HG03520 (cell line): ENCODE results near the gene COBL.
"Not testable (repeated sequence)": the region's sequence is repeated elsewhere in the genome, so short reads cannot be mapped to it uniquely, and the experiment has no call there.

Experiments
- ATAC-seq: cut with Tn5 transposase; IDR thresholded peaks from one replicate; pipeline ENCODE4 v1.9.1; 2021; ENCODE audit warnings: mild to moderate bottlenecking, moderate library complexity; ENCODE audit not compliant: unreplicated experiment

COBL gene

DNA sequence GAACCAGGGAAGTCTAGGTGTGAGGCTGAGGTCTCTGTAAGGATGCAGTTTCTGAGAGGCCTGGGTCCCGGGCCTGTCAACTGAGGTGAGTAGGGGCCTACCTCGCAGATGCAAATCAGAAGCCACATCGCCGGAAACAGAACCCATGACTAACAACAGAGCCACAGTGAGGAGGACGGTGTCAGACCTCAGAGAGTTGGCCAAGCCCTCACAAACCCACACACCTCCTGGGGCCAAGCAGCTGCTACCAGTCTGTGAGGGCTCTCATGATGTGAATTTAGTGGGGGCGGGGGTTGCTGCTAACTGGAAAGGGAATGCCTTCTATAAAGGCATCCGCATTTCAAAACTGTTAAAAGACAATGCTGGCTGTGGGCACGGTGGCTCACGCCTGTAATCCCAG, 103.0 kb downstream of the COBL start:
- no peak for ATAC-seq

DNA sequence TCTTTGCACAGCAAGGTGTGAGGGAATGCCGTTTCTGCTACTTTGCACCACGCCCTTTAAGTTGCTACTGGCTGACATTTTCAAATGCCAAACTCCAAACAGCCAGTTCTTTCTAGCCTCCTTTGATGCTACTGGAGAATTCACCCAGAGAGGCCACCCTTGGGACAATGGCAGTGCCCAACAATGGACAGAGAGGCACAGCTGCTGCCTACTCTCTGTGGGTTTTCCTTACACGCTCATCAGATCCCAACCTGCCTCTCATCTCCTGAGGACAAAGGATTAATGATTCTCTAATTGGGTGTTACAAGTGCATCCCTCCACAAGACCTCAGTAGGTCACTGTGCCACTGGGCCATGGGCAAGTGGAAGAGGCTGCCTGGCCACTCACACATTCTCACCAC, 105.8 kb downstream of the COBL start:
- ATAC-seq: no peak

DNA sequence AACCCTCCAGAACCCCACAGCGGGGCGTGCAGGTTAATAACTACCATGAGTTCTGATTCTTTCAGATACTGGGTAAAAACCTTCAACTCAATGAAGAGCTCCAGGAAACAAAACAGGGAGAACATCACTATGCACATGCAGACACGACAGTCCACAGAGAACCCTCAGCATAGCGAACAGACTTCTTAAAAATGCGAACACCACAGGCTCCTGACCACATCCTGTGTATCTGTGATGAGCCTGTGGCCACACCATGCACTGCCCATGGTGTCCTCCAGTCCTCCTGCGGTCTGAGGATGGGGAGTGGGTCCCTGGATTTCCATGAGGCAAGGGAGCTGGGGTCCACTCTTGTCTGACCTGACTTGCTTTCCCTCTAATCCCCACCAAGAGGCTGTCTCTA, 107.2 kb downstream of the COBL start:
- ATAC-seq: no peak

DNA sequence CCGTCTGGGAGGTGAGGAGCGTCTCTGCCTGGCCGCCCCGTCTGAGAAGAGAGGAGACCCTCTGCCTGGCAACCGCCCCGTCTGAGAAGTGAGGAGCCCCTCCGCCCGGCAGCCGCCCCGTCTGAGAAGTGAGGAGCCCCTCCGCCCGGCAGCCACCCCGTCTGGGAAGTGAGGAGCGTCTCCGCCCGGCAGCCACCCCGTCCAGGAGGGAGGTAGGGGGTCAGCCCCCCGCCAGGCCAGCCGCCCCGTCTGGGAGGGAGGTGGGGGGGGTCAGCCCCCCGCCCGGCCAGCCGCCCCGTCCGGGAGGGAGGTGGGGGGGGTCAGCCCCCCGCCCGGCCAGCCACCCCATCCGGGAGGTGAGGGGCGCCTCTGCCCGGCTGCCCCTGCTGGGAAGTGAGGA, 108.5 kb downstream of the COBL start:
- not testable (repeated sequence) for ATAC-seq

DNA sequence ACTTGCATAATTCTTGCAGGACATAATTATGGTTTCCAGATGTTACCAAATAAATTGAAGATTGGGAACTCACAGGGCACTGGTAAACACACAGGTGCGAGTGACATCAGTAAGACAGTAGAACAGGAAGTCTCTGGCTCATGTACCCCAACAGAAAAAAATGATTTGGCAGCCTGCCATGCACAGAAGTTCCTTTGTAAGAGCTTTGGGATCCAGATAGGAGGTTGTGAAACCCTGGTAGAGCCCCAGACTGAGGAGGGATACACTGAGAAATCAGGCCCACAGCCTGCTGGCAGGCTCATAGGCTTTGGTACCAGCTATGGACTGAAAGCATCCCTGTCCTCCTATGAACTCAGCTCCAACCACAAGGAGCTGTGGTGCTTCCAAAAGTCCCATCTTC, 118.0 kb downstream of the COBL start:
- no peak for ATAC-seq

DNA sequence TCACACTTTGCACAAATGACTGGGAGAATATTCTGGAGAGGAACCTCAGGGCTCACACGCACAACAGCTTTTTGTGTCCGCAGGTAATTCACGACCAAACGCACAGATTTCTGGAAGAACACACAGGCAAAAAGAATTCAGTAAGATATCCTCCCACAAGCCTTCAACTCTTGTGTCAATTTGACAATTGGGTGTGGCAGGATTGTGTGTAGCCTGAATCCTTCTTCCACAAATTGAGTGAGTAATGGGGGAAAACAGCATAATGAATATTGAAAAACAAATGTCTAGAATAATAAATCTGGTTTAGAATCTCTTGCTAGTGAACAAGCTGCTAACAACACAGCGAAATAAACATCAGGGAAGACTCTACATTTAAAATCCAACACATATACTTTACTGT, 125.6 kb downstream of the COBL start:
- no peak for ATAC-seq

DNA sequence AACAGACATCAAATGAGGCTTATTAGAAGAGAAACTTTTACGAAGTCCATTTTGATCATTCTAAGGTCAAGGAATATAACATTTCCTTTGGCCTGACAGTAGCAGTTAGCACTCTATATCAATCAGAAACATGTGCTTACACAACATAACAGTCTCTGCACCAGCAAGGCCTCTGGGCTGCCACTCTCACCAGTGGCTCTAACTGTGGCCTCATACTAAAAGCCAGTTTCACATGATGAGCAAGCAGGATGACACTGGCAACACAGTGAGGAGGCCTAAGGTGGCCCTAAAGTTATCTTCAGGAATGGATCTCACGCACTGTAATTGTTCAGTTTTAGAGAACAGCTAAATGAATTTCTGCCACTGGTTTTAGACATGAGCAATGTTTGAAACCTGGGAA, 126.8 kb downstream of the COBL start:
- ATAC-seq: no peak

DNA sequence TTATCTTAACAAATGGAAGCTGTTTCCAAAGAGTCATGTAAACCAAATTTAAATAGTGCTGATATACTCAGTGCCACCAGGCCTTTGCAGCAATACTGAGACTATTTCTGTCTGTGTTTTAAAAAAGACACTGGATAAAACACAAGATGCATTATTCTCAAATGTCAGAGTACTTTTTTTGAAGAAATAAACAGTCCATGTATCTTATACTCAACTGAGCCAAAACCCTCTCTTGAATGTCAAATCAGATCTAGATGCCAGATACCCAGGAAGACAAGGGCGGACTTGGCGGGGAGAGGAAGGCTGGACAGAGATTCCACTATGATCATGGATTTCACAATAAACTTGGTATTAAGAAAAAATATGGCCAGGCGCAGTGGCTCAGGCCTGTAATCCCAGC, 127.6 kb downstream of the COBL start:
- no peak for ATAC-seq

DNA sequence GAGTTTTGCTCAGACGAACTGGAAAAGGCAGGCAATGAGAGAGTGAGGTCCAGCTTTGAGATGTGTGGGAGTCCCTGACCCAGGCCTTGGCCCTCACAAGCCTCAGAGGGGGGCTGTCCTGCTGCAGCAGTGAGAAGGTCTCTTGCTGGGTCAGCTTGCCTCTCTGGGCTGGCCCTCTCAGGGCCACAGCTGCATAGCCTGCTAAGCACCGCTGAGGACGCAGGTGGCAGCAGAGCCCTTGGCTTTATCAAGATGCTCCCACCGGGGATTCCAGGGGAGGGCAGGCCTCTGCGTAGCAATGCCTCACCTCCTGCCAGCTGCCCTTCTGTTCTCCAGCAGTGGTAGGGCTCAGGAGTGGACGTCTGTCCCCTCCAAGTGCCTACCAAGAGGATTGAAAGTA, 128.7 kb downstream of the COBL start:
- ATAC-seq: no peak

DNA sequence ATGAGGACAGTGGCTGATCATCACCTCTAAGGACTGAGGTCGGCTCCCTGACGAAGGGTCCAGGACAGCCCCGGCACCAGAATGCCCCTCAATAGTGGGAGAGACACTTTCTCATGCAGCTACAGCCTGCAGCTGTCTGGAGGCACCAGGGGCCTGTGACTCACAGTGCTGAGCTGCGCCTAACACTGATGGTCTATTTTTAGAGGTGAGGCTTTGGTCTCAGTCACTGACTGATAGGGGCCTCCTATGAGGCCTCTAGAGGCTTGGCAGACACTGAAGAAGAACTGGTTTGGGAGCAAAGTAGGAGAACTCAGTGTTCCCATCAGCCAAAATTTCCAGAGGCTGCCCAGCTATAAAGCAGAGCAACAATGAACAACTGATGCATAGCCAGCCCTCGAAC, 130.1 kb downstream of the COBL start:
- no peak for ATAC-seq

DNA sequence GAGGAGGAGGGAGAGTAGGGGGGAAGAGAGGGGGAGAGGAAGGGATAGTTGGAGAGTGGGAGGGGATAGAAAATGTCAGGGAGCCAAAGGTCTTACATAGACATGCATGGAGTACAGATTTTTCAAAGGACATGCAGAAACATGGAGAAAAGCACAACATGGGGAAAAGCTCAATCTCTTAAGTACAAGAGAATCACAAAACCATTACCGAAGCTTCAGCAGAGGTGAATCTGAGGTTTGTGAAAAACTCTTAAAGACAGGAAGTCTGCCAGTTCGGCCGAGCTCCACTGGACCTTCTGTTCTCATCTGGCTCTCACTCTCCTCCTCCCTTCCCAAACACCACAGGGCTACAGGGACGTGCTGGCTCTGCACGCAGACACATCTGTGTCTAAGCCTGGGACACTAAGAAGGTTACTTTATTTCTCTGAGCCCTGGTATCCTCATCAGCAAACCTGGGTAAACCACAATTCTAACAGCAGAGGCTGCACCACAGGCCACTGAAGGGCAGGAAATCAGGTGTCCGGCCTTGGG, 133.9 kb downstream of the COBL start:
- no peak for ATAC-seq

DNA sequence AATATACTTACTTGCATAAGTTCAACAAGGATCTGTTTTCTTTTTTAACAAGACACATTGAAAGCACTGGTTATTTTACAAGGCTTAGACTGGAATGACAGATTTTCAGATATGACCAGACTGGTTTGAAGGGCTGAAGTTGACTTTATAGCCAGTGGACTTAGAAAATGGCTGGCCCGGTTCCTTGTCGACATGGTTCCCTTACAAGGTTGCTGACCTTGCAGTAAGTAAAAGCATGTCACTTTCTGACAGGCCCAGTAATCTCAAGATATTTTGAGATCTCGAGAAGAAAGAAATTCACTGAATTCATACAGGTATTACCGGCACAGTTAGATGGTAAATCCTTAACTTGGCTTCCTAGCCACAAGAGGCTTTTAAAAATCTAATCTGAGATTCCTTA, 136.5 kb downstream of the COBL start:
- no peak for ATAC-seq

DNA sequence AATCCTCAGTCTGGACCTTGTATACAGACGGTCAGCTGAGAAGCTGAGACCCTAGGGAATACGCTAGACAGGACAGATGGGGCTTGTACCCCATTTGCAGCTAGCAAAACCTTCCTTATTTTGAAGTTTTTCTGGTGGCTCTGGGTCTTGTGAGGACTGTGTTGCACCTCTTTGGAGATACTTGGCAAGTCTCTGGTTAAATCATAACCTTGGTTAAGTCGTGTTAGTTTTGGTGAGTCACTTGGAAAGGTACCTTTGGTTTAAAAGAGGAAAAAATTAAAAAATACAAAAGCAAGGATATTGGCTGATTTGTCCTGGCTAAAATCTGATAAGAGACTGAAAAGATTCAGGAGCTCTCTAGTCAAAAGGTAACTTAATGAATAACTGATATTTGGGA, 140.6 kb downstream of the COBL start:
- no peak for ATAC-seq

DNA sequence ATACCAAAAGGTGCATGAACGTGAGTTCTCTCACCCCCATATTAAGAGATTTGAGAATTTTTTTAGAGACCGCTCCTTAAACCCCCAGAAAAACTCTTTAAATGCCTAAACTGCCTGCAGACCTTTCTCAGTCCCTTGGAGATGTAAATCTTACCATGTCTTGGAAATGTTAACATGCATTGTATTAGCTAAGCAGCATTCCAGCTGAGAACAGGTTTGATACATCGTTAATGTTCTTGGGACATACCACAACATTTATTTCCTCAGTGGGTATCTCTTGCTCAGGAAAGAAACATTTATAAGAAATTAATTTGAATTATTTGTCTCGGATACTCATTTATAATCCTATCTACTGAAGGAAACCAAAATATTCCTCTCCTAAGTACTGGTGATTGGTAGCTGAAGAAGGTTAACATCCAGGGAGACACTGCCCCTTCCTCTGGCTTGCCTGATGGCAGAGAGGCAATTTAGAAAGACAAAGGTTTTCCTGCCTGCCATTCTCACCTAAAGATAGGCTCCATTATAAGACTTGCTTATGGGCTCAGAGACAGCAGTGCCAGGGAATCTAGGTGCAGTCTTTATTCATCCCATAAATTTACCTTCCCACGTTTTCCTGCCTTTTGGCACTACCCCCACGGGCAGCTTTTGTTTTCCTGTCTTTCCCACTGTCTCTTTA, 141.2 kb downstream of the COBL start:
- ATAC-seq: no peak

DNA sequence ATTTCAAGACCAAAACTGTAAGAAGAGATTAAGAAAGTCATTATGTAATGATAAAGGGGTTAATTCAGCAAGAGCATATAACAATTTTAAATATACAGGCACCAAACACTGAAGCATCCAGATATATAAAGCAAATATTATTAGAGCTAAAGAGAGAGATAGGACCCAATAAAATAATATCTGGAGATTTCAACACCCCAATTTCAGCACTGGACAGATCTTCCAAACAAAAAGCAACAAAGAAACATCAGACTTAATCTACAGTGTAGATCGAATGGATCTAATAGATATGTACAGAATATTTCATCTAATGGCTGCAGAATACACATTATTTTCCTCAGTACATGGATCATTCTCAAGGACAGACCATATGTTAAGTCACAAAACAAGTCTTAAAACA, 151.3 kb downstream of the COBL start:
- ATAC-seq: no peak

DNA sequence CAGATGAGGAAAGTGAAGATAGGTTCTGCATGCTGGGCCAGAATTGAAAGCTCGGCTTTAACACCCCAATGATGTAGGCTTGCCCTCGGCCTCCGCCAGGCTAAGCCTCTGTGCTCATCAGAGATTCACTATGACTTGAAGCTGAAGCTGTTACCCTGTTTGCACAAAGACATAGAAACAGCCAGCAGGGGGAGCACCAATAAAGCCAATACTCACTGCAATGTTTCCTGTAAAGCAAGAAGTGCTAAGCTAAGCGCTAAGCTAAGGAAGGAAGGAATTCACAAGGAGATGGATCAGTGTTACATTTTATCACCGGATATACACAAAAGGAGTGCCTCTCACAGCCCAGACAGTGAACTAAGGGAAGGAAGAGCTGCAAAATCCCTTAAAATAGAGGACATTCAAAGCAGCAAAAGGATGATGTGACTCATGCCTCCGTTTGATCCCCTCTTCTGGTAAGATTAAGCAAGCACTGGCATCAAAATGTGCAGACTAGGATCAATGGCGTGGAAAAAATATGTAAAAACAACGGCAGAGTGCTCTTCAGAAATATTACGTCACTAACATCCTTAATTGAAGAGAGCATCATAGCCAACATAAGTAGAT, 153.8 kb downstream of the COBL start:
- peak; percentile 97 for ATAC-seq

DNA sequence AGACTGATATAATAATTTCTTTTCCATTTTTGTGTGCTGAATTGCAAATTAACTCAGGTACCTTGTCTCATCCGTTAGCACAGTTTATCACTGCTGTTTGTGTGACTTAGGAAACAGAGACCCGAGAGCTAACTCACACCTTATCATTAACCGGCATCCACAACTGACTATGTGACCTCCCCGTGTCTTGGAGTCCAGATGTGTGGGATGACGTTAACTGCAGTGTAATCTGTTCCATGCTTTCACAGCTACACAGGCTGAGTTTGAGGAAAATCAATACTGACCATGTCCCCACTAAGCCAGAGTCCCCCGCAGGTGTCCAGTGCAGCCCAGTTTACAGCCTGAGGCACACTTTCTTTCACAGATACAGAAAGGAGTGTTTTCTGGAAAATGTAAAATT, 154.7 kb downstream of the COBL start:
- ATAC-seq: no peak

DNA sequence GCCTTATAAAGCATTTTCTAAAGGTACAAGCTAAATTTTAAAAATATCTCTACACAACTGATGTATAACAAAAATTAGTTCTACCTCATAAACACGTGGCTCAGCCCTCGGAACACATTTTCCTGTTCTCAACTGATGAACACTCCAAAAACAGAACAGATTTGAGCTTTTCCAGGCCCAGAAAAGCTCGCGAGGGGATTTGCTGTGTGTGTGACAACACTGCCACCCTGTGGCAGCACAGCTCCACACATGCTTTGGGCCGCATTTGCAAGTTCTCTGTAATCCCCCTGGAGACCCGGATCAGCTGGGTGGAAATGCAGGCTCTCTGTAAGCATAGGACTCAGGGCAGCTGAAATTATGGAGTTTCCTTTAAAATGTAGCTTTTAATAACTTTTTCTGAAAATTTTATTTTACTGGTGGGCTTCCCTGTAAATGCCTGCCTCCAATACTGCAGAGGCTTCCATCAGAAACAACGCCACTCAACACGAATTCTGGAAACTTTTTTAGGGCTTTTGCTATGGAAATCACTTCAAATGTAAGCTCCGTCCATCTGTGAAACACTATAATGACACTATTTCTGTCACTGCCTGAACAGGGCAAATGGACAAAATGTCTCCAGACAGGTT, 155.5 kb downstream of the COBL start:
- ATAC-seq: no peak

DNA sequence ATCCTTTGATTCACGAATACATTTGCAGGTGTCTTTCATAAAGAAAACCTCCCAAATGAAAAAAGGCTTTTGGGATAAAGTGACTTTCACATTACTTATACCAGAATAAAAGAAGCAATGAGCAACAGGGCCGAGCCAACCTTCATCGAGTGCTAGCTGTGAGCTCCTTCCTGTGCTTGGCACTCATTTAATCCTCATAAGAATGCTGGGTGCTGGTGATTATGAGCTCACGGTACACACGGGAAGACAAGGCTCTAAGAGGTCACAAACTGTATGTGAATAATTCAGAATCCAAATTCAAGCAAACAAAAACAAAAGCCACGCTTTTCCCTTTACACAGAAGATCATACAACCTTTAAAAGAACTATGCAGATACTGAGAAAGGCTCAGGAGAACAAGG, 156.2 kb downstream of the COBL start:
- ATAC-seq: no peak

DNA sequence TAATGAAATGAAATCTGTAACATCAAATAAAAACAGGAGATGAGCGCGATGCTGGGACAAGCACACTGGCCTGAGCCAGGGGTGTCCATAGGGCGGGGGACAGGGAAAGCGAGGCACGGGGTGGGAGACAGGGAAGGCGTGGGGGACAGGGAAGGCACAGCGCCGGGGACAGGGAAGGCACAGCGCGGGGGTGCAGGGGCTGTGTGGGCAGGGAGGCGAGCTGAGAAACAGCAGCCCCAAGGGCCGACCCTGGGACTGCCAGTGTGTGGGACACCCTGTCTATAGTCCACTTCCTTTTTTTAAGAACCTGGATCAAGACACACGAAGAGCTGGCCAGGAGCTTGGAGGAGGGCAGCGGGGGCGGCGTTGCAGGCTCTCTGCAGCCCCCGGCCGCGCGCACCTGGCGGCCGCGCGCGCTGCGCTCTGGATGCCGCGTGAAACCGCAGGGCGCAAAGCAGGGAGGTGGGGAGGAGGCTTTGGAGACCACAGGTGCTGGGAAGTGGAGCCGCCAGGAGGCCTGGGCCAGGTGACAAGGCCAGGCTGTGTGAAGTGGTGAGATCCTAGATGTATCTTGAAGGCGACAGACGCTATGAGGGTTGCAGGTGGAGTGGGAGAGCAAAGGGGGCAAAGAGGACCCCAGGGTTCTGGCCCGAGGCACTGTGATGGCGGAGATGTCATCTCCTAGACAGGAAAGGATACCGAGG, 157.7 kb downstream of the COBL start:
- no peak for ATAC-seq

DNA sequence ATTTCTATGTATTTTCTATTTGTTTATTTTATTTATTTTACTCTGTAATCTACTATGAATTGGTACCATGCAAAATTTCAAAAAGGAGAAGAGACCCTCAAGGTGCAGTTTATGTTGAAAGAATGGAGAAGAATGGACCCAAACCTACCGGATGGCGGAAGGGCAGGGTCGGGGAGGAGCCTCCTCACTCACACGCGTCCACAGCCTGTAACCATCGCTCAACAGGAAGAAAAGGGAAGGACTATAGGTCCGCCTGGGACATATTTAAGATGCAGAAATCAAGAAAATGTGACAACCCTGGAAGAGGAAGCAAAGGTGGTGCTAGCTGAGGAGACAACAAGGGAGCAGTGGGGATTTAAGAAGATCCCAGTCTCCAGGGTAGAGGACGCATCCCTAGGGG, 158.4 kb downstream of the COBL start:
- no peak for ATAC-seq

DNA sequence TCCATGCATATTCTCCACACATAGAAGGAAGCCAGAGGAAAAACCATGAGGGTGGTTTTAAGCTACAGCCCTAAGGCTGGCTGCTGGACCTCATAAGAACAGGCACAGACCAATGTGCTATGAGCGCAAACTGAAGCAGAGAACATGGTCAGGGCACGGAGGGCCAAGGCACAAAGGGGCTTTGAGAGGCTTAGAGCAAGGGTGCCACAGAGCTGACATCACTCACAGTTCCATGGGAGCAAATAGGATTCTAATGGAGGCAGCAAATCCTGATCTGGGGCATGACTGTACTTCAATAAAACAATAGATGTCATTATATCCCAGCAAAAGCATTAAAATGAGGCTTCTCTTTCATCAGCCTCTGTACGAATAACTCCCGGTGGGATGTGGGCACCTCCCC, 162.4 kb downstream of the COBL start:
- ATAC-seq: no peak
